Ramos (cell line): Measurements from ENCODE around the gene ASCC3.

Experiments
- in situ Hi-C: fragments of 300-500 bp; cut with MboI; formaldehyde crosslinking; loops from one replicate; pipeline ENCODE4 v1.14.3; 2022; ENCODE audit warnings: low sequenced_read_pairs; ENCODE audit not compliant: unreplicated experiment

The ASCC3 gene, protein sequence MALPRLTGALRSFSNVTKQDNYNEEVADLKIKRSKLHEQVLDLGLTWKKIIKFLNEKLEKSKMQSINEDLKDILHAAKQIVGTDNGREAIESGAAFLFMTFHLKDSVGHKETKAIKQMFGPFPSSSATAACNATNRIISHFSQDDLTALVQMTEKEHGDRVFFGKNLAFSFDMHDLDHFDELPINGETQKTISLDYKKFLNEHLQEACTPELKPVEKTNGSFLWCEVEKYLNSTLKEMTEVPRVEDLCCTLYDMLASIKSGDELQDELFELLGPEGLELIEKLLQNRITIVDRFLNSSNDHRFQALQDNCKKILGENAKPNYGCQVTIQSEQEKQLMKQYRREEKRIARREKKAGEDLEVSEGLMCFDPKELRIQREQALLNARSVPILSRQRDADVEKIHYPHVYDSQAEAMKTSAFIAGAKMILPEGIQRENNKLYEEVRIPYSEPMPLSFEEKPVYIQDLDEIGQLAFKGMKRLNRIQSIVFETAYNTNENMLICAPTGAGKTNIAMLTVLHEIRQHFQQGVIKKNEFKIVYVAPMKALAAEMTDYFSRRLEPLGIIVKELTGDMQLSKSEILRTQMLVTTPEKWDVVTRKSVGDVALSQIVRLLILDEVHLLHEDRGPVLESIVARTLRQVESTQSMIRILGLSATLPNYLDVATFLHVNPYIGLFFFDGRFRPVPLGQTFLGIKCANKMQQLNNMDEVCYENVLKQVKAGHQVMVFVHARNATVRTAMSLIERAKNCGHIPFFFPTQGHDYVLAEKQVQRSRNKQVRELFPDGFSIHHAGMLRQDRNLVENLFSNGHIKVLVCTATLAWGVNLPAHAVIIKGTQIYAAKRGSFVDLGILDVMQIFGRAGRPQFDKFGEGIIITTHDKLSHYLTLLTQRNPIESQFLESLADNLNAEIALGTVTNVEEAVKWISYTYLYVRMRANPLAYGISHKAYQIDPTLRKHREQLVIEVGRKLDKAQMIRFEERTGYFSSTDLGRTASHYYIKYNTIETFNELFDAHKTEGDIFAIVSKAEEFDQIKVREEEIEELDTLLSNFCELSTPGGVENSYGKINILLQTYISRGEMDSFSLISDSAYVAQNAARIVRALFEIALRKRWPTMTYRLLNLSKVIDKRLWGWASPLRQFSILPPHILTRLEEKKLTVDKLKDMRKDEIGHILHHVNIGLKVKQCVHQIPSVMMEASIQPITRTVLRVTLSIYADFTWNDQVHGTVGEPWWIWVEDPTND (N-terminal part only)

DNA sequence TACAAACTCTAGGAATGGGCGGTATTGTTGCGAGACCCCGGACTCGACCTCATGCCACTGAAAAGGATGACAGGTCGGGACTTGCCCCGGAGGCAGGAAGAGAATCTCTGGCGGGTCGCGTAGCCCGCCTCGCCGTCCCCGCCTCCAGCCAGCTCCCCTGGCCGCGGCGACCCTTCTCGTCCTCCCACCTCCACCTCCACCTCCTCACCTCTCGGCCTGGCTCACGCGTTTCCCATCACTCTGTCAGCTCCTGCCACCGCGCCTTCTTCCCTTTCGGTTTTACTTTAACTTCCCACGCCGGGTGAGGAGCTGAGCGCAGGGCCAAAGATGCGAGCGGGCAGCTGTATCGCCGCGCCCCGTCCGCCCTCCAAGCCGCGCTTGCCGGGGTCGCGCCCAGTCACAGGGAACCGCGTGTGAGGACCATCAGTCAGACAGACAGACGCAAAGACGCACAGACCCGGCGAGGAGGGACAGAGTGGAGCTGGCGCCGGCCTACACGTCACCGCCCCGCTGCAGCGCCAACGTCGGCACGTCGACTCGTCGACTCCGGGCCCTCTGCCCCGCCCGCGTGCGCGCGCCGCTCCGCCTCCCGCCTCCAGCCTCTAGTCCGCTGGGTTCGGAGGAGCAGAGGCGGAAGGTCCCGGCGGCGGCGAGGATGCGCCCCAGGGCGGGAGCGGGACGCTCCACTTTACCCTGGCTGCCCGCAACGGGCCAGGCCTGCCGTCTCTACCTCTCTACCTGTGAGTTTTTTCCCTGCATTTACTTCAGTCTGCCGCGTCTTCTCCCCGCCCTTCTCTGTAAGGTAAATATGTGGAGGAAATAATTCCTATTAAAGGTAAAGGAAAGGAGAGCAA lies at the start of gene ASCC3:
Gene ASCC3, minus strand, starts transcription at position 477 of the 854 bp plus-strand sequence. CDS start 13,332 bp downstream, outside the sequence.
- in situ Hi-C loops = no loop called here

DNA sequence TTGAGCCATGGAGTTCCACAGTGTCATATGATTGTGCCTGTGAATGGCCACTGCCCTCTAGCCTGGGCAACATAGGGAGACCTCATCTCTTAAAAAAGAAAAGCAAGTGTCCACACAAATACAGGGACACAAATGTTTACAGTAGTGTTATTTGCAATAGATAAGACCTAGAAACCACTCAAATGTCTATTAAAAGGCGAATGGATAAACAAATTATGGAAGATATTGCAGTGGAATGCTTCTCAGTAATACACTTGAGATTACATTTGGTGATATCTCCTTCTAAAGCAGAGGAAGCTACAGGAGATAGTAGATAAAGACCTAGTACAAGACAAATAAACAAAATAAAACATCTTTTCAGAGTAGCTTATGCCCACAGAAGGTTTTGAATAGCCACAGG lies 44.6 kb upstream of the ASCC3 start:
- in situ Hi-C loops = no loop called here

DNA sequence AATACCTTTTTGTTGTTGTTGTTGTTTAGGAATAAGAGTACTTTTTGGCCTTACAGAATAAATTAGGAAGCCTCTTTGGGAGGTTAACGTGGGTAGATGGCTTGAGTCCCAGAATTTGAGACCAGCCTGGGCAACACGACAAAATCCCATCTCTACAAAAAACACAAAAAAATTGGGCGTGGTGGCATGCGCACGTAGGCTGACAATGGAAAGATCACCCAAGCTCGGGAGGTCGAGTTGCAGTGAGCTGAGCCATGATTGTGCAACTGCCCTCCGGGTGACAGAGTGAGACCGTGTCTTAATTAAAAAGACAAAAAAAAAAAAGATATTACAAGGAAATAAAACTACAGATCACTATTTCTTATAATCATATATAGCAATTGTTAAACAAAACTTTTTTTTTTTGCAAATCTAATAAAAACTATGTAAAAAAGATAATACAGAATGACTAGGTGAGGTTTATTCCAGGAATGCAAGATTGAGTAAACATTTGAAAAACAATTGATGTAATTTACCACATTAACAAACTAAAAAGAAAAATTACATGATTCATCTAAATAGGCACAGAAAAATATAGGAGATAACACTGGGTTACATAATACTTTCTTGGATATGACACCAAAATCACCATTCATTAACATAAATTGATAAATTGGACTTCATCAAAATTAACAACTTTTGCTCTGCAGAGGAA lies 43.6 kb upstream of the ASCC3 start:
- in situ Hi-C loops = no loop called here

DNA sequence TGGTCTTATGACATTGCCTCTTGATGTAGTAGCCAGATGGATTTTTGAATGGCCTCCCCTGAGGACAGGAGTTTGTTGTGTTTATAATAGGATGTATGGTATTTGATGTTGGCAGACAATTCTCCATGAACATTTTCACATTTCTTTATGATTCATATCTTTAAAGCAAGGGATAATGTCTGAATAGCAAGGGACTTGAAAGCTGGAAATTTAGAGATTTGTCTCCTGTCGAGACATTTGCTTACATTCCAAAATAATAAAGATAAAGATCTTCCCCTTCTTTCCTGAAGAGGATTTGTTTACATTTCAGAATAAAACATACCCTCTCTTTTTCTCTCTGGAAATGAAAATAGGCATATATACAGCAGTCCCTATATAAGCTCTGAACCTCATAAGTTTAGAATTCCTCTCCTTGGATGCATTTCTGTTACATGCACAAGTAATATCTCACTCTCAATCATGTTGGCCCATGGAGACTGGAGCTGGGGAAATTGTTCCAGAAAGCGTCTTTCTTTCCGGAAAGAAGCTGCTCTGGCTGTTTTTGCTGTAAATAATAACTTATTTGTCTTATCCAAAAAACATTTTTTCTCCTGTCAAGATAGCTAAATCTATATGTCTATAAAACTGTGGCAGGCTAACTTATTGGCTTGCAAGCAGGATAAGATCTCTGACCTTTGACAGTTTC lies 42.5 kb upstream of the ASCC3 start:
- in situ Hi-C loops = no loop called here

DNA sequence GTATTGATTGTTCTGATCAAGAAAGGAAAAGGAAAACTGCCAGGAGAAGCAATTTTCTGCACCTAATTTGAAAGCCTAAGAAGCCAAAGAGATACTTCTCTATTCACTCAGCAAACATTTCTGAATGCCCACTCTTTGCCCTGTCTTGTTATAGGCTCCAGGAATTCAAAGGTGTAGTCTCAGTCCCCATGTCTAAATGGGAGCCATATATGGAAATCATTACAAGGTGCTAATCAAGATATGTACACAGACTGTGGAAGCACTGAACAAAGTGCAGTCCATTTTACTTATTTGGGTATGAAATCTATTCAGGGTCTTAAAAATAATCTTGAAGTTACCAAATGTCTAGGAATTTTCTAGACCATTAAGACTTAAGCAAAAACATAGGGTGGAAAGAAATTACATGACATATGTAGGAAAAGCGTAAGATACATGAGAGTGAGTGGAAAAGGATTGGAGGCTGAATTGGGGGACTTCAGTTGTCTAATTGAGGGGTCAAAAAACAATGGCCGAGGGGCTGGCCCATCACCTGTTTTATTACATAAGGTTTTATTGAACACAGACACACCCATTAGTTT lies 39.0 kb upstream of the ASCC3 start:
- in situ Hi-C loops = no loop called here

DNA sequence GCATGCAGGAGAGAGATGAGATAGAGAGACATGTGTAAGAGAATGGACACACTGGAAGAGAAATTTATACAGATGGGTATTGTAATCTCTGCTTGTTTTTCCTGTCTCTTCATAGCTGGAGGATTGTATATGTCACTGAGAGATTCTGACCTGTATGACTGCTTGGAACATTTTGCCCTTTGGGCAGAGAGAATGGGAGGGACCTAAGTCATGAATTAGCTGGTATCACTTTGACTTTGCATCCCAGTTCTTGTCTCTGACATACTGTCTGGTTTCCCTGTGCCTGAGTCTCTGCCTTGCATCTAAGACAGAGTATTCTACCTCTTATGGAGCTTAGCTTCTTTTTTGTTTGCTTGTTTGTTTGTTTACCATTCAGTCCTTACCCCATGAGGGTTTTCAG lies 37.0 kb upstream of the ASCC3 start:
- in situ Hi-C loops = no loop called here

DNA sequence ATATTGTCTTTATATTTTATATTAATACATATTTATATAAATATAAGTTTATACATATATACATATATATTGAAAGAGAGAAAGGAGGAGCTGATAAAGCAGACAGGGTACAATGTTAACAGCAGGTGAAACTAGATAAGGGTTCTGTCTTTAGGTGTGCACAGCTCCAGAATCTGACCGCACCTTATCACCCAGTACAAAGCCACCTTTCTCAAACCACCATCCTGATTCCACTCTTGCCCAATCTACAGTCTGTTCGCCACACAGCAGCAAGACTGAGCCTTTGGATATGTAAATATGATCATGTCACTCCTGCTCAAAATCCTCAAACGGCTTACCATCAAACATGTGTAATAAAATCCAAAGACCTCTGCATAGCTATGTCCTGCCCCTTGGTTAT lies 34.7 kb upstream of the ASCC3 start:
- in situ Hi-C loops = no loop called here

DNA sequence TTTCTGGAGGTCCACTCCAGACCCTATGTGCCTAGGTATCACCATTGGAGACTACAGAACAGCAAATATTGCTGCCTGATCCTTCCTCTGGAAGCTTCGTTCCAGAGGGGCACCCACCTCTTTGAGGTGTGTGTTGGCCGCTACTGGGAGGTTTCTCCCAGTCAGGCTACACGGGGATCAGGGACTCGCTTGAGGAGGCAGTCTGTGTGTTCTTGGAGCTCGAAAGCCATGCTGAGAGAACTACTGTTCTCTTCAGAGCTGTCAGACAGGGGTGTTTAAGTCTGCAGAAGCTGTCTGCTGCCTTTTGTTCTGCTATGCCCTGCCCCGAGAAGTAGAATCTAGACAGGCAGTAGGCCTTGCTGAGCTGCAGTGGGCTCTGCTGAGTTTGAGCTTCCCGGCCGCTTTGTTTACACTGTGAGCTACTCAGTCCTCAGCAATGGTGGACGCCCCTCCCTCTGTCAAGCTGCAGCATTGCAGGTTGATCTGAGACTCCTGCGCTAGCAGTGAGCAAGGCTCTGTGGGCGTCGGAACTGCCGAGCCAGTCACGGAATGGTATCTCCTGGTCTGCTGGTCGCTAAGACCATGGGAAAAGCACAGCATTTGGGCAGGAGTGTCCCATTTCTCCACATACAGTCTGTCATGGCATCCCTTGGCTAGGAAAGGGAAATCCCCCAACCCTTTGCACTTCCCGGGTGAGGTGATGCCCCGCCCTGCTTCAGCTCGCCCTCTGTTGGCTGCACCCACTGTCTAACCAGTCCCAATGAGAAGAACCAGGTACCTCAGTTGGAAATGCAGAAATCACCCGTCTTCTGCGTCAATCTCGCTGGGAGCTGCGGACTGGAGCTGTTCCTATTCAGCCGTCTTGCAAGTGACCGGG lies 32.5 kb upstream of the ASCC3 start:
- in situ Hi-C loops = no loop called here

DNA sequence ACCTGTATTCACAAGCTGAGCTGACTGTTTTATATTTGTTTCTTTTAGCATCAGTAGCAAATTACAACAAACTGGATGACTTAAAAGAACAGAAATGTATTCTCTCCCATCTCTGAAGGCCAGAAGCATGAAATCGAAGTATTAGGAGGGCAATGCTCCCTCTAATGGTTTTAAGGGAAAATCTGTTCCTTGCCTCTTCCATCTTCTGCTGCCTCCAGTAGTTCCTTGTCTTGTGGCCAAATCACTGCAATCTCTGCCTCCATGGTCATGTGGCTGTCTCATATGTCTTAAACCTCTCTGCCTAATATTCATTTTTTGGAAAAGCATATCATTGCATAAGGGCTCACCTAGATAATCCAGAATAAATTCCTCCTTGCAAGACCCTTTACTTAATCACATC lies 25.2 kb upstream of the ASCC3 start:
- in situ Hi-C loops = no loop called here

DNA sequence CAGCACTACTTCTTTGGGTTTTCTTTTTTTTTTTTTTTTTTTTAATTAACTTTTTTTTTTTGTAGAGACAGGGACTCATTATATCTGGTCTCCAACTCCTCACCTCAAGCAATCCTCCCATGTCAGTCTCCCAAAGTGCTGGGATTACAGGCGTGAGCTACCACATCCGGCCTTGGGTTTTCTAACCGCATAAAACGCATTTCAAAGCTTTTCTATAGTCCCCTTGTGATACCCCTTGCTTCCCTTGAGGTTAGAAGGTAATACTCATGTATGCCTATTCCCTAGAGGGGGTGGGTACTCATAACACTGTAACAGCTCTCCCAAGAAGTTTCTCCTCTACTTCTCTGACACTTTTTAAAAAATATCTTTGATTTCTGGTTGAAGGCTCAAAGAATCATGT lies 23.9 kb upstream of the ASCC3 start:
- in situ Hi-C loops = no loop called here

DNA sequence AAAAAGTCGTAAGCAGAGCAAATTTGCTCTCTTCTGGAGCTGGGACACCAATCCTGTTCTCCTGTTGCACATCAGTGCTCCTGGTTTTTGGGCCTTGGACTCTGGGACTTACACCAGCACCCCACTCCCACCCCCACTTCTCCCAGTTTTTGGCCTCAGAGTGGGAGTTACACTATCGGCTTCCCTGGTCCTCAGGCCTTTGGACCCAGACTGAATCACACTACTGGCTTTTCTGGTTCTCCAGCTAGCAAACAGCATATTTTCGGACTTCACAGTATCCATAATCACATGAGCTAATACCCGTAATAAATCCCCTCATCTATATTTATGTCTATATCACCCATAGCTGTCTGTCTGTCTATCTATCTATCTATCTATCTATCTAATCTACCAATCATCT lies 23.2 kb upstream of the ASCC3 start:
- in situ Hi-C loops = no loop called here

DNA sequence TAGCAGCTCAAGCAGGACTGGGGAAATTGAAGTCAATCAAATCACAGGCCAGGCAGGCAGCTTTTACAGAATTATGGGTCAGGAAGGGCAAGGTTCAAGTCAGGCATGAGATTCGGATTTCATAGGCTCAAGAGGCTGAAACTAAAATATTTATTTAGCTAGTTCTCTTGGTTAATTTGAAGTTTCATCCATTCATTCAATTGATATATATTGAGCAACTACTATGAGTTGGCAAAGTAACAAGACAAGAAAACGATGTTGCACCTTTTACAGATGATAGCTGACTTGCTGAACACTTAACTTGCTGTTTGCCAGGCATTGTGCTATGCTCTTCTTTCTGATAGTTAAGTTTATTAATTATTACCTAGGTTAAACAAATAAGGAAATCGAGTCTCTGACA lies 20.5 kb upstream of the ASCC3 start:
- in situ Hi-C loops = no loop called here

DNA sequence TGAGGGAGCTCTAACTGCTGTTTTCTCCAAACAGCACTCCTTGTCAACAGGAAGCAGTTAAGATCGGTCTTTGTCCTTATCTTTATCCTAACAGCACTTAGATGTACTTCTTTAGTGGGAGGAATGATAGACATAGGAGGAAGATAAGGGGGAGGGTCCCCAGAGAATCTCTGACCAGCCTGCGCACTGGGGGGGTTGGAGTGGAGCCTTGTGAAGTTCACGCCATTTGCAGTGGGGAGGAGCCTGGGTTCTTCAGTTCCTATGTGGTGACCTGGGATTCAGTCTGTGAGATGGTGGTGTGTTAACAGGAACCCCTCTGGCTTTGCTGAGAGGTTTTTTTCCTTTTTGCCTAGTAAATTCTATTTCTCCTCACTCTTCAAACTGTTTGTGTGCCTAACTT lies 18.1 kb upstream of the ASCC3 start:
- in situ Hi-C loops = no loop called here

DNA sequence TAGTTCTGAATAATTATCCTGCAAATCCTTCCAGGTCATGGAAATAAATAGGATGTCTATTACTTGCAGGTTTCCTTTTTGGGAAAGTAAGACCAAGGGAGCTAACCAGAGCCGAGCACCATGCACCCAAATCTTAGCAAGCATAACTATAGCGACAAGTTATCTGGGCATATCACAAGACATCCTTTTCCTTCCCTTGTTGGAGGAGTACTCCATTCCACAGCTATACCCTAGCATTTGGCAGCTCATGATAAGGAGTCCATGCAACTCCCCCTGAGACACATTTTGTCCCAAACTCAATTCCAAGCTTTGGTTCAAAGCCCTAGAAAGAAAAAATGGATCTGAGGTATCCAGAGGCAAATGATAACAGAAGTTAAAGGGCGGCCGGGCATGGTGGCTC lies 16.5 kb upstream of the ASCC3 start:
- in situ Hi-C loops = no loop called here

DNA sequence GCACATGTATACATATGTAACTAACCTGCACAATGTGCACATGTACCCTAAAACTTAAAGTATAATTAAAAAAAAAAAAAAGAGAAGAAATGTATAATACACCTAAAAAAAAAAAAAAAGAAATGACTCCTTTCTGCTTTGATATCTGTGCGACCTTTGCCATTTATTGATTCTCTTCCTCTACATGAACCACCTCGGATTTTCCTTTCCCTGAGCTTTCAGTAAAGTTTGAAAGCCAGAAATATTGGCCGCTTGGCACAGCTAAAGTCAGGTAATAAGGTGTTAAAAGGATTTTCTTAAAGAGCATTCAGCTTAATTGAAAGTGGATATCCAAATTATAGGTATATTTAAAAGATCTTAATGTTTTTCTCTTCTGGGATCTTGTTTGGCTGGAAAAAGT lies 12.6 kb upstream of the ASCC3 start:
- in situ Hi-C loops = no loop called here

DNA sequence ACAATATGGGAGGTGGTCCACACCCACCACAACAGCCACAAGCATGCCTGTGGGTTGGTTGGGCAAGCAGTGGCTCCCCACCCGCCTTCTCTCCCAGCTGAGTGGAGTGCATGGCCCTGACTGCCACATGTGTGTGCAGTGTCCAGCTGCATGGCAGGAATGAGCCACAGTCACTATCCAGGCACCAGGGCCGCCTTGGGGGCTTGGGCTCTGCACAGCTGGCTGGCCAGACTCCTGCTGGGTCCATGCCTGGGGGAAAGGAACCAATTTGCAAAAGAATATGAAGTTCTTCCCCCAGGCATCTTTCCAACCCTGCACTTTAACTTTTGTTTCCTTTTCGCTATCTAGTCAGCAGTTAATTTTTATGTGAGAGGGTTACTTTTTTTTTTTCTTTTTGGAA lies 11.6 kb upstream of the ASCC3 start:
- in situ Hi-C loops = no loop called here

DNA sequence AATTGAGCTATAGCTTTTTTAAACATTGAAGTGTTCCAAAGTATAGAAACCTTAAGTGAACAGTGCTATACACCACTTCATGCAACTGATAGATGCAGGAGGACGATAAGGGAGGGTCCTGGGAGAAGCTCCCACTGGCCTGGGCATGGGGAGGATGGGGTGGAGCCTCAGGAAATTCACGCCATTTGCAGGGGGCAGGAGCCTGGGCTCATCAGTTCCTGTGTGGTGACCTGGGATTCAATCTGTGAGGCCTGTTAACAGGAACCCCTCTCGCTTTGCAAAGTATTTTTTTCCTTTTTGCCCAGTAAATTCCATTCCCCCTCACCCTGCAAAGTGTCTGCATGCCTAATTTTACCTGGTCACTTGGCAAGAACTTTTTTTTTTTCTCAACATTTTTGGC lies 11.0 kb upstream of the ASCC3 start:
- in situ Hi-C loops = no loop called here
